Choroid plexus epithelial cell (primary cell): ENCODE measurements around the gene SPDYE6.
A peak's percentile ranks its signal among the peaks of the same experiment; 100 is the strongest.
"Not testable (repeated sequence)": the region's sequence is repeated elsewhere in the genome, so short reads cannot be mapped to it uniquely, and the experiment has no call there.

ENCODE experiments used
- DNase-seq: peaks from one replicate; pipeline ENCODE4 v3.0.0-alpha.2; 2010; ENCODE audit warnings: low read depth
- H3K4me3 ChIP-seq: 2 replicates; pipeline ENCODE4 v1.5.1; 2011; ENCODE audit warnings: low read depth, mild to moderate bottlenecking, control low read depth, low read length, moderate library complexity
- TF ChIP-seq, protein P1 (sequence below): conservative IDR thresholded peaks from 2 replicates; pipeline ENCODE4 v1.5.1; 2011; ENCODE audit warnings: low read depth, mild to moderate bottlenecking, control low read depth, inconsistent platforms, low read length, moderate library complexity

Gene SPDYE6

DNA sequence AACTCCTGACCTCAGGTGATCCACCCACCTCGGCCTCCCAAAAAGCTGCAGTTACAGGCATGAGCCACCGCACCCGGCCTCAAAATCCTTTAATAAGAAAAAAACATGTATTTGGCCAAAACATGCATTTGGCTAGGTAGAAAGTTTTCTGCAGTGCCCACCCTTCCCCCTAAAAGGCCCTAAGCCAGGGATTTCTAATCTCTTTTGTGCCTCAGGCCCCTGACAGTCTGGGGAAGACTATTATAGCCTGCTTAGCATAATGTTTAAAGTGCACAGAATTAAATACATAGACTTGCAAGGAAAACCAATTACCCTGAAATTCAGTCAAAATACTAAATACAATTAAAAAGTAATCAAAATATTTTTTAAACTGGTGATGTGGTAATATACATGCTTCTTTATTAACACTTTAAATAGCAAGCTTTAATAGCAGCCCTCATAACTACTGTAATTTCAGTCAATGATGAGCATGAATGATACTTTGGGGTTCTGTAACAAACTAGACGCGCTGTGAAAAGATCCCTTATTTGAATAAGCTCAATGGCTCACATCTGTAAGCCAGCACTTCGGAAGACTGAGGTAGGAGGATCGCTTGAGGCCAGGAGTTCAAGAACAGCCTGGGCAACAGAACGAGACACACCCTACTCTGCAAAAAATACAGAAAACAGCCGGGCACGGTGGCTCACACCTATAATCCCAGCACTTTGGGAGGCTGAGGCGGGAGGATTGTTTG lies 29.9 kb downstream of the SPDYE6 start:
- no peak for DNase-seq
- H3K4me3 ChIP-seq, result no peak overlapping the region
- TF ChIP-seq, protein P1, sequence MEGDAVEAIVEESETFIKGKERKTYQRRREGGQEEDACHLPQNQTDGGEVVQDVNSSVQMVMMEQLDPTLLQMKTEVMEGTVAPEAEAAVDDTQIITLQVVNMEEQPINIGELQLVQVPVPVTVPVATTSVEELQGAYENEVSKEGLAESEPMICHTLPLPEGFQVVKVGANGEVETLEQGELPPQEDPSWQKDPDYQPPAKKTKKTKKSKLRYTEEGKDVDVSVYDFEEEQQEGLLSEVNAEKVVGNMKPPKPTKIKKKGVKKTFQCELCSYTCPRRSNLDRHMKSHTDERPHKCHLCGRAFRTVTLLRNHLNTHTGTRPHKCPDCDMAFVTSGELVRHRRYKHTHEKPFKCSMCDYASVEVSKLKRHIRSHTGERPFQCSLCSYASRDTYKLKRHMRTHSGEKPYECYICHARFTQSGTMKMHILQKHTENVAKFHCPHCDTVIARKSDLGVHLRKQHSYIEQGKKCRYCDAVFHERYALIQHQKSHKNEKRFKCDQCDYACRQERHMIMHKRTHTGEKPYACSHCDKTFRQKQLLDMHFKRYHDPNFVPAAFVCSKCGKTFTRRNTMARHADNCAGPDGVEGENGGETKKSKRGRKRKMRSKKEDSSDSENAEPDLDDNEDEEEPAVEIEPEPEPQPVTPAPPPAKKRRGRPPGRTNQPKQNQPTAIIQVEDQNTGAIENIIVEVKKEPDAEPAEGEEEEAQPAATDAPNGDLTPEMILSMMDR, result no peak

DNA sequence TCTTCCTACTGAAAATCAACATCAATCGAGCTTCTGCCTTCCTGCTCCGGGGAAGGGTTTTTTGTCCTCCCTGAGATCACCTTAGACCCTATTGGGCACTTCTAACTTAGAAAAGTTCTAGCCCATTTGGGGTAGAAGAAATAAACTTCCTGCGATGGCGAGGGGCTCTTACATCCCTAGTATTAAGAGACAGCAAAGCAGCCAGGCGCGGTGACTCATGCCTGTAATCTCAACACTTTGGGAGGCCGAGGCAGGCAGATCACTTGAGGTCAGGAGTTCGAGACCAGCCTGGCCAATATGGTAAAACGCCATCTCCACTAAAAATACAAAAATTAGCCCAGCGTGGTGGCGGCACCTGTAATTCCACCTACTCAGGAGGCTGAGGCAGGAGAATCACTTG lies 31.1 kb downstream of the SPDYE6 start:
- not testable (repeated sequence) for DNase-seq

DNA sequence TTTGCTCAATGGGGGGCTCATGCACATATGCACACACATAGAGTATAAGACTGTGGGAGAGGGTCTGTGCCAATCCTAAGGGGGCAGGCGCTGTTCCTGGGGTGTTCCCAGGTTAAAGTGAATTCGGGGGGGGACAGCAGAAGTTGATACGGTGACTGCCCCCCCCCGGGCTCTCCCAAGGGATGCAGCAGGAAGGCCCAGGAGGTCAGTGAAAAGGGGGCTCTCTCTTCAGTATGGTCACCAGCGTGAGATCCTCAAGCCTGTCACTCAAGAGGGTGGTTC lies 32.4 kb downstream of the SPDYE6 start:
- TF ChIP-seq, protein P1, result no peak
- no peak overlapping the region for H3K4me3 ChIP-seq
- DNase-seq, result no peak

More for the DNA sequence above, 31.1 kb downstream of the SPDYE6 start:
- not testable (repeated sequence) for H3K4me3 ChIP-seq

- H3K4me3 ChIP-seq, result no peak overlapping the region
- TF ChIP-seq, protein P1, result no peak
- DNase-seq, result no peak
Measured at GRCh38 chr7:102322202-102322715, 34.0 kb downstream of the SPDYE6 start.

- DNase-seq, result peak; percentile 12
- TF ChIP-seq, protein P1, result no peak
Measured at GRCh38 chr7:102321351-102322201, 34.7 kb downstream of the SPDYE6 start.

GRCh38 chr7:102320601-102321350 lies 35.5 kb downstream of the SPDYE6 start:
- no peak overlapping the region for H3K4me3 ChIP-seq
- TF ChIP-seq, protein P1, result no peak
- DNase-seq, result no peak

More at GRCh38 chr7:102321351-102322201, 34.7 kb downstream of the SPDYE6 start:
- no peak overlapping the region for H3K4me3 ChIP-seq

DNA sequence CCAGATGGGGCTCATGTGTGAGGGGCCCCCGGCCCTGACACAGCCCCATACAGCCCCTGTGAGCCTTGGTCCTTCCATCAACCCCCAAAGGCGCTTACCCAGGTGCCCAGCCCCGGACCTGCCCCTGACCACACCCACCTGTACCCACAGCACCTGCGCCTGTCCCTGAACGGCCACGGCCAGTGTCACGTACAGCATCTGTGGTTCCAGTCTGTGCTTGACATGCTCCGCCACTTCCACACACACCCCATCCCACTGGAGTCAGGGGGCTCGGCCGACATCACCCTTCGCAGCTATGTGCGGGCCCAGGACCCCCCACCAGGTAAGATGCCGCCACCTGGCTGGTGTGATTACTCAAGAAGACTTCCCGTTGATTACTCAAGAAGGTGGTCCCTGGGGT lies 36.1 kb downstream of the SPDYE6 start:
- H3K4me3 ChIP-seq, result no peak overlapping the region
- TF ChIP-seq, protein P1, result no peak
- no peak for DNase-seq
